Endothelial cell of umbilical vein (primary cell): Measurements from ENCODE around the gene CSMD2. TPM values are rescaled to one million over a fixed set of nuclear protein-coding genes. Genes with fewer than 3 reads are reported as not detected.
"Not testable (repeated sequence)": the region's sequence is repeated elsewhere in the genome, so short reads cannot be mapped to it uniquely, and the experiment has no call there.

Experiments used
- BruUV-seq: library from RNA; stranded (reverse); fragments of 400-500 nt; replicated peaks from 2 replicates; lab custom pipeline; 2021; lab: Mats Ljungman, UMichigan
- CTCF ChIA-PET: fragments of 300-600, 350-600 bp; sonication (Branson Sonifier 250); formaldehyde crosslinking; loops from one replicate; lab custom pipeline; 2021; ENCODE audit warnings: antibody characterized with exemption, inconsistent platforms; lab: Charles Lee
- POLR2A ChIA-PET: fragments of 300-600, 350-600 bp; sonication (Branson Sonifier 250); formaldehyde crosslinking; loops from one replicate; lab custom pipeline; 2021; ENCODE audit warnings: antibody characterized with exemption, inconsistent platforms; lab: Charles Lee
- DNase-seq: peaks from one replicate; pipeline ENCODE4 v3.0.0-alpha.2; 2011; ENCODE audit warnings: low read depth, low spot score
- FAIRE-seq: peaks from 2 replicates; lab custom pipeline; 2011; peaks lifted over from hg19 to GRCh38; lab: Jason Lieb, UNC
- H2AFZ ChIP-seq: 2 replicates; pipeline ENCODE4 v1.6.0; 2012; ENCODE audit warnings: low read depth, low read length, control low read depth, inconsistent platforms
- H3K27ac ChIP-seq: 2 replicates; pipeline ENCODE4 v1.5.1; 2011; ENCODE audit warnings: low read depth, mild to moderate bottlenecking, control low read depth, low read length, moderate library complexity; ENCODE audit not compliant: insufficient read depth
- H3K27me3 ChIP-seq, 2 experiments: 2 replicates each; pipeline versions ENCODE4 v1.6.0 to v1.6.1; 2011; ENCODE audit warnings: low read length in 2 of 2, mixed read lengths in 1 of 2; ENCODE audit not compliant: control insufficient read depth in 2 of 2, insufficient read depth in 2 of 2
- H3K36me3 ChIP-seq, 2 experiments: 2 replicates in 1 of 2; 3 replicates in 1 of 2; pipeline ENCODE4 v1.5.1; 2011; ENCODE audit warnings: low read length in 2 of 2, mild to moderate bottlenecking in 1 of 2, moderate library complexity in 1 of 2; ENCODE audit not compliant: control insufficient read depth in 2 of 2, insufficient read depth in 2 of 2; ENCODE audit errors: extremely low read depth in 1 of 2
- H3K4me1 ChIP-seq: 3 replicates; pipeline ENCODE4 v1.5.1; 2011; ENCODE audit warnings: mild to moderate bottlenecking, low read length; ENCODE audit not compliant: control insufficient read depth, insufficient read depth; ENCODE audit errors: extremely low read depth
- H3K4me2 ChIP-seq: 2 replicates; pipeline ENCODE4 v1.6.1; 2011; ENCODE audit warnings: low read length, control low read depth, mixed read lengths; ENCODE audit not compliant: insufficient read depth
- H3K4me3 ChIP-seq, 3 experiments: fragments of 200-600 bp in 1 of 3; sonication (generic), shearing (Covaris generic) in 1 of 3; replicated peaks in 1 of 3; 2 replicates each; pipeline ENCODE4 v1.5.1; 2011 to 2016; ENCODE audit warnings: control low read depth in 3 of 3, low read length in 3 of 3, mild to moderate bottlenecking in 2 of 3, inconsistent platforms in 1 of 3, low read depth in 1 of 3, moderate library complexity in 1 of 3; ENCODE audit not compliant: insufficient read depth in 1 of 3
- H3K79me2 ChIP-seq: 2 replicates; pipeline ENCODE4 v1.6.0; 2012; ENCODE audit warnings: low read length, inconsistent platforms; ENCODE audit not compliant: control insufficient read depth, insufficient read depth
- H3K9ac ChIP-seq: replicated peaks from 2 replicates; pipeline ENCODE3; 2011; ENCODE audit warnings: low read length, control low read depth; ENCODE audit not compliant: insufficient read depth; ENCODE audit errors: extremely low read depth
- H3K9me1 ChIP-seq: replicated peaks from 3 replicates; pipeline ENCODE4 v1.6.0; 2011; ENCODE audit warnings: mild to moderate bottlenecking, low read length; ENCODE audit not compliant: control insufficient read depth, insufficient read depth; ENCODE audit errors: extremely low read depth
- H3K9me3 ChIP-seq: replicated peaks from 2 replicates; pipeline ENCODE4 v1.5.1; 2012; ENCODE audit warnings: low read length, inconsistent platforms; ENCODE audit not compliant: control insufficient read depth, insufficient read depth
- H4K20me1 ChIP-seq: replicated peaks from 2 replicates; pipeline ENCODE3; 2011; ENCODE audit warnings: mild to moderate bottlenecking, low read length; ENCODE audit not compliant: control insufficient read depth, insufficient read depth; ENCODE audit errors: extremely low read depth
- EZH2 ChIP-seq: IDR thresholded peaks from 2 replicates; pipeline ENCODE4 v1.6.1; 2012; ENCODE audit warnings: borderline replicate concordance, low read depth, mild to moderate bottlenecking, moderate library complexity, low read length, inconsistent platforms; ENCODE audit not compliant: severe bottlenecking
- FOS ChIP-seq: IDR thresholded peaks from 2 replicates; pipeline ENCODE4 v1.6.1; 2011; ENCODE audit warnings: mild to moderate bottlenecking, low read length, moderate library complexity, borderline replicate concordance; ENCODE audit not compliant: insufficient read depth
- GATA2 ChIP-seq: IDR thresholded peaks from 2 replicates; pipeline ENCODE4 v1.7.0; 2011; ENCODE audit warnings: low read depth, mild to moderate bottlenecking, moderate library complexity, mixed read lengths, low read length; ENCODE audit not compliant: insufficient read length, insufficient read depth
- JUN ChIP-seq: IDR thresholded peaks from 2 replicates; pipeline ENCODE4 v1.6.1; 2011; ENCODE audit warnings: borderline replicate concordance, low read depth; ENCODE audit not compliant: insufficient read length, insufficient read depth
- MYC ChIP-seq: IDR thresholded peaks from one replicate; pipeline ENCODE4 v1.6.1; 2011; ENCODE audit warnings: mild to moderate bottlenecking, low read depth, low read length
- POLR2A ChIP-seq: IDR thresholded peaks from 2 replicates; pipeline ENCODE4 v1.6.1; 2012; ENCODE audit warnings: low read depth, mild to moderate bottlenecking, control low read depth, low read length
- POLR2AphosphoS5 ChIP-seq: IDR thresholded peaks from 2 replicates; pipeline ENCODE4 v1.6.1; 2012; ENCODE audit warnings: low read depth, mild to moderate bottlenecking, control low read depth, low read length, moderate library complexity; ENCODE audit not compliant: insufficient read depth
- dilution Hi-C: fragments of 300-500 bp; cut with MboI; formaldehyde crosslinking; loops from one replicate; pipeline ENCODE4 v1.15.0; 2019; ENCODE audit warnings: low sequenced_read_pairs; ENCODE audit not compliant: extremely low pct_ligation_motif_present
- intact Hi-C: fragments of 100-400 bp; cut with micrococcal nuclease; formaldehyde crosslinking; loops from one replicate; pipeline ENCODE4 v1.10.0; 2022
- polyA plus RNA-seq, 4 experiments: library from polyadenylated mRNA; depleted of rRNA in 3 of 4; stranded (reverse) in 3 of 4; unstranded in 1 of 4; fragments of >200 nt; gene quantifications; 2 replicates each; pipeline versions ENCODE4 v1.2.1 to v1.2.3, GENCODE V29; 2011 to 2012; ENCODE audit warnings: missing spikeins in 1 of 4
- total RNA-seq: library from RNA; stranded (reverse); gene quantifications from 2 replicates; pipeline ENCODE4 v1.2.3, GENCODE V29; 2021
- TF ChIP-seq, protein P1 (sequence below): IDR thresholded peaks from 2 replicates; pipeline ENCODE4 v1.6.1; 2011; ENCODE audit not compliant: insufficient read depth, insufficient read length
- TF ChIP-seq, protein P2 (sequence below), 2 donors: IDR thresholded peaks; 1 replicate in 1 of 2; 2 replicates in 1 of 2; pipeline ENCODE4 v1.5.1; 2011; ENCODE audit warnings: low read length in 2 of 2, mild to moderate bottlenecking in 2 of 2, moderate library complexity in 2 of 2, control low read depth in 1 of 2, inconsistent platforms in 1 of 2, low read depth in 1 of 2; ENCODE audit not compliant: insufficient read depth in 1 of 2; ENCODE audit errors: extremely low read depth in 1 of 2

CSMD2 gene
- total and polyA plus RNA-seq, 2 donors (not counting 3 experiments of a cell fraction or from before 2014, with no cell fraction given), result under 0.01 TPM; not detected in 1

DNA sequence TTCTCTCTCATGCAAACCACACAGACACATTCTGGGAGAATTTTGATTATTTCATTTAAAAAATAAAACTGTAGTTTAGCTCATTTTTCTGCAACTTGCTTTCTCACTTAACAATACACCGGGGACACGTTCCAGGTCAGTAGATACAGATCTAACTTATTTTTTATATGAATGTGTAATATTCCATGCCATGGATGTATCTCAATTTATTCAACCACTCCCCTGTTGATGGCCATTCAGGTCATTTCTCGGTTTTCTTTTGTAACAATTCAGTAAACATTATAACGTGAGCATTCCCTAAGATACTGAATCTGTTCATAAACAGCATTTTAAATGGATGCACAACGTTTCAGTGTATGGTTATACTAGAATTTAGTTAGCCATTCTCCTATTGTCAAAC lies 64.7 kb downstream of the CSMD2 start:
- FAIRE-seq, result no peak
- ChIA-PET POLR2A (no interaction called here), CTCF (no interaction called here)

DNA sequence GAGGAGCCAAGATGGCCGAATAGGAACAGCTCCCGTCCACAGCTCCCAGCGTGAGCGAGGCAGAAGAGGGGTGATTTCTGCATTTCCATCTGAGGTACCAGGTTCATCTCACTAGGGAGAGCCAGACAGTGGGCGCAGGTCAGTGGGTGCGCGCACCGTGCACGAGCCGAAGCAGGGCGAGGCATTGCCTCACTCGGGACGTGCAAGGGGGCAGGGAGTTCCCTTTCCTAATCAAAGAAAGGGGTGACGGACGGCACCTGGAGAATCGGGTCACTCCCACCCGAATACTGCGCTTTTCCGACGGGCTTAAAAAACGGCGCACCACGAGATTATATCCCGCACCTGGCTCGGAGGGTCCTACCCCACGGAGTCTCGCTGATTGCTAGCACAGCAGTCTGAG lies 72.6 kb downstream of the CSMD2 start:
- BruUV-seq, CTCF ChIA-PET, POLR2A ChIA-PET, H3K27me3 ChIP-seq, H2AFZ ChIP-seq, dilution Hi-C loops, intact Hi-C loops, H3K9me3 ChIP-seq, H3K79me2 ChIP-seq, FAIRE-seq, H3K4me3 ChIP-seq, H3K4me1 ChIP-seq, H4K20me1 ChIP-seq, DNase-seq, H3K9ac ChIP-seq, H3K36me3 ChIP-seq, H3K4me2 ChIP-seq, H3K9me1 ChIP-seq, H3K27ac ChIP-seq: not testable (repeated sequence)

More for the DNA sequence above, 64.7 kb downstream of the CSMD2 start:
- H3K9me1 ChIP-seq, result no peaks in the 10 kb centered on the region
- H3K4me2 ChIP-seq, result no peak overlapping the region
- no TSS peak for BruUV-seq
- no peaks in the 10 kb centered on the region for H4K20me1 ChIP-seq
- H3K36me3 ChIP-seq, result no peaks in the 10 kb centered on the region
- H3K79me2 ChIP-seq, result no peaks in the 10 kb centered on the region
- no peak for DNase-seq
- H3K27me3 ChIP-seq, result no peaks in the 10 kb centered on the region
- no peak overlapping the region for H3K4me3 ChIP-seq
- no peak overlapping the region for H3K9ac ChIP-seq
- TF ChIP-seq, protein P1, sequence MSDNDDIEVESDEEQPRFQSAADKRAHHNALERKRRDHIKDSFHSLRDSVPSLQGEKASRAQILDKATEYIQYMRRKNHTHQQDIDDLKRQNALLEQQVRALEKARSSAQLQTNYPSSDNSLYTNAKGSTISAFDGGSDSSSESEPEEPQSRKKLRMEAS, result no peak
- TF ChIP-seq FOS (no peak), MYC (no peak), GATA2 (no peak), POLR2A (no peak), EZH2 (no peak), POLR2AphosphoS5 (no peak), JUN (no peak)
- TF ChIP-seq, protein P2, sequence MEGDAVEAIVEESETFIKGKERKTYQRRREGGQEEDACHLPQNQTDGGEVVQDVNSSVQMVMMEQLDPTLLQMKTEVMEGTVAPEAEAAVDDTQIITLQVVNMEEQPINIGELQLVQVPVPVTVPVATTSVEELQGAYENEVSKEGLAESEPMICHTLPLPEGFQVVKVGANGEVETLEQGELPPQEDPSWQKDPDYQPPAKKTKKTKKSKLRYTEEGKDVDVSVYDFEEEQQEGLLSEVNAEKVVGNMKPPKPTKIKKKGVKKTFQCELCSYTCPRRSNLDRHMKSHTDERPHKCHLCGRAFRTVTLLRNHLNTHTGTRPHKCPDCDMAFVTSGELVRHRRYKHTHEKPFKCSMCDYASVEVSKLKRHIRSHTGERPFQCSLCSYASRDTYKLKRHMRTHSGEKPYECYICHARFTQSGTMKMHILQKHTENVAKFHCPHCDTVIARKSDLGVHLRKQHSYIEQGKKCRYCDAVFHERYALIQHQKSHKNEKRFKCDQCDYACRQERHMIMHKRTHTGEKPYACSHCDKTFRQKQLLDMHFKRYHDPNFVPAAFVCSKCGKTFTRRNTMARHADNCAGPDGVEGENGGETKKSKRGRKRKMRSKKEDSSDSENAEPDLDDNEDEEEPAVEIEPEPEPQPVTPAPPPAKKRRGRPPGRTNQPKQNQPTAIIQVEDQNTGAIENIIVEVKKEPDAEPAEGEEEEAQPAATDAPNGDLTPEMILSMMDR (IDR thresholded peaks at IDR 0.05; ENCODE audit: extremely low read depth in 1 of 2, insufficient read depth in 1 of 2, low read depth in 1 of 2, low read length in 2 of 2), result no peak
- H2AFZ ChIP-seq, result no peak overlapping the region
- H3K27ac ChIP-seq, result no peak overlapping the region
- no peaks in the 10 kb centered on the region for H3K4me1 ChIP-seq
- intact Hi-C loops (no loop called here), dilution Hi-C loops (no loop called here)
- no peaks in the 10 kb centered on the region for H3K9me3 ChIP-seq
